SKM-1 treated with dmso at 0.1 percent for 144 hours (cell line): ENCODE measurements around the gene CSF1R.

ENCODE experiments used
- DNase-seq: peaks from one replicate; lab custom pipeline; 2025; ENCODE audit not compliant: unreplicated experiment; lab: John Stamatoyannopoulos, UW

The CSF1R gene

GRCh38 chr5:150120617-150121447 is 34.5 kb upstream of the CSF1R start:
- DNase-seq, result no peak

- no peak for DNase-seq
Measured at GRCh38 chr5:150120062-150120441, 33.7 kb upstream of the CSF1R start.

- DNase-seq, result no peak
Measured at GRCh38 chr5:150119421-150120061, 33.2 kb upstream of the CSF1R start.

GRCh38 chr5:150118561-150119229 is 32.3 kb upstream of the CSF1R start:
- DNase-seq, result no peak

GRCh38 chr5:150117945-150118560 is 31.7 kb upstream of the CSF1R start:
- DNase-seq, result no peak

- no peak for DNase-seq
Measured at GRCh38 chr5:150116667-150117400, 30.5 kb upstream of the CSF1R start.

GRCh38 chr5:150114773-150115408 is 28.5 kb upstream of the CSF1R start:
- no peak for DNase-seq

GRCh38 chr5:150114102-150114641 is 27.8 kb upstream of the CSF1R start:
- DNase-seq, result no peak

GRCh38 chr5:150113047-150113744 is 26.8 kb upstream of the CSF1R start:
- DNase-seq, result peak; percentile 50

GRCh38 chr5:150112201-150113046 is 26.1 kb upstream of the CSF1R start:
- DNase-seq, result no peak

GRCh38 chr5:150111122-150111521 is 24.8 kb upstream of the CSF1R start:
- no peak for DNase-seq

- DNase-seq, result no peak
Measured at GRCh38 chr5:150109921-150110320, 23.6 kb upstream of the CSF1R start.

- no peak for DNase-seq
Measured at GRCh38 chr5:150108711-150109514, 22.6 kb upstream of the CSF1R start.

GRCh38 chr5:150107909-150108447 is 21.6 kb upstream of the CSF1R start:
- DNase-seq, result no peak

GRCh38 chr5:150106674-150107426 is 20.5 kb upstream of the CSF1R start:
- DNase-seq, result peak; percentile 33

GRCh38 chr5:150105928-150106615 is 19.7 kb upstream of the CSF1R start:
- DNase-seq, result peak; percentile 28
